ENCODE measurements around the gene BICD1.

Gene BICD1

DNA sequence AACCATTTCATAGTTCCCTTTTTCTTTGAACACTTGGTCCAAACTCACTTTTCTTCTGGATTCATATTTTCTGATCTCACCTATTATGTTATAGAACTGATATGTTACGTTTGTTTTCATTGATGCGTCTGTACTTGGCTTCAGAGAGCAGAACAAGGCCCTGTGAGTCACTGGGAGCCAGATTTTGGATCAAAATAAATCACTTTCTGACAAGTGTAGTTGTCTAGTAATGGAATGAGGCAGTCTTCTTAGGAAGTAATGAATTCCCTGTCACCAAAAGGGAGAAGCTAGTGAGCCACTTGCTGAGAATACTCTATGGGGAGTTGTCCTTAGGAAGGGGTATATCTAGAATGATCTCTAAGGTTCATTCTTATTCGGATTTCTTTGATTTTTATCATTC, 10.2 kb downstream of the BICD1 start:
- no peaks in the 10 kb centered on the region for H3K27me3 ChIP-seq (ENCODE audit: insufficient read depth, poor library complexity, severe bottlenecking)
- no peak for DNase-seq (ENCODE audit: low read depth in 1 of 2, low spot score in 1 of 2)
- no peak overlapping the region for H3K27ac ChIP-seq (replicated peaks)
- no peak for TF ChIP-seq SPI1 (IDR thresholded peaks at IDR 0.05; ENCODE audit: borderline replicate concordance, low read depth)
- no peak overlapping the region for H3K4me3 ChIP-seq (replicated peaks; ENCODE audit: insufficient read depth, low read length)

DNA sequence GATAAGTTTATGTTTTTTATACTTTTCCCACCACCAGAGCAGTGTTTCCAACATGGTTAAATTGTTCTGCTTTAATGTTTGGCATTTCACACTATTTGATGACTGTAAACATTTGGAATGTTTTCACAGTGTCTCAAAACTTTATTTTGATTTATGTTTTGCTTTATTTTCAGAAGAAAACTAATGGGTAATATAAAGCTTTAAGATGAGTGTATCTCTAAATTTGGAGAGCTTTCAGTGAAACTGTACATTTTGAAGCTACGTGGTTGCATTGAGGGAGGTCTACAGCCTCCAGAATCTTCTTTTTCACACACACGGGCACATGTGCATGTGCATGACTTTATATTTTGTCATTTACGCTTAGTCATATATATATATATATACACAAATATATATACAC, 10.7 kb downstream of the BICD1 start:
- no peak overlapping the region for H3K4me3 ChIP-seq (replicated peaks; ENCODE audit: insufficient read depth, low read length)

DNA sequence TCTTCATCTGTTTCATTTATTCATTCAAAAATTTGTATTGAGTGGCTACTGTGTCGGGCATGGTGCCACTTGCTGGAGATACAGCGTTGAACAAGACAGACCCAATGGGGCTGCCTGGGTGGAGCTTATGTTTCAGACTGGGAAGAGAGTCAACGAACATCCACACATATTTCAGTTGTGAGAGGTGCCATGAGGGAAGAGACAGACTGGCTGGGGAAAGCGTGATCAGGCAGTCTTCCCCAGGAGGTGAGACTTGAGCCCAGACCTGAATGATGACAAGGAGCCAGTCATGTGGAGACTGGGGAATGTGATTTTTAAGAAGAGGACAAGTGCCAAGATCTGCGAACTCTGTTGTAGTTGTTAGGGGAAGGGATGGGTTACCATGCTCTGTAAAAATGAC, 12.2 kb downstream of the BICD1 start:
- Histone ChIP-seq H3K27me3 (ENCODE audit: insufficient read depth, poor library complexity, severe bottlenecking) (no peaks in the 10 kb centered on the region), H3K4me3 (replicated peaks; ENCODE audit: insufficient read depth, low read length) (no peak overlapping the region), H3K27ac (replicated peaks) (no peak overlapping the region)
- no peak for TF ChIP-seq SPI1 (IDR thresholded peaks at IDR 0.05; ENCODE audit: borderline replicate concordance, low read depth)
- TF ChIP-seq, protein P1, sequence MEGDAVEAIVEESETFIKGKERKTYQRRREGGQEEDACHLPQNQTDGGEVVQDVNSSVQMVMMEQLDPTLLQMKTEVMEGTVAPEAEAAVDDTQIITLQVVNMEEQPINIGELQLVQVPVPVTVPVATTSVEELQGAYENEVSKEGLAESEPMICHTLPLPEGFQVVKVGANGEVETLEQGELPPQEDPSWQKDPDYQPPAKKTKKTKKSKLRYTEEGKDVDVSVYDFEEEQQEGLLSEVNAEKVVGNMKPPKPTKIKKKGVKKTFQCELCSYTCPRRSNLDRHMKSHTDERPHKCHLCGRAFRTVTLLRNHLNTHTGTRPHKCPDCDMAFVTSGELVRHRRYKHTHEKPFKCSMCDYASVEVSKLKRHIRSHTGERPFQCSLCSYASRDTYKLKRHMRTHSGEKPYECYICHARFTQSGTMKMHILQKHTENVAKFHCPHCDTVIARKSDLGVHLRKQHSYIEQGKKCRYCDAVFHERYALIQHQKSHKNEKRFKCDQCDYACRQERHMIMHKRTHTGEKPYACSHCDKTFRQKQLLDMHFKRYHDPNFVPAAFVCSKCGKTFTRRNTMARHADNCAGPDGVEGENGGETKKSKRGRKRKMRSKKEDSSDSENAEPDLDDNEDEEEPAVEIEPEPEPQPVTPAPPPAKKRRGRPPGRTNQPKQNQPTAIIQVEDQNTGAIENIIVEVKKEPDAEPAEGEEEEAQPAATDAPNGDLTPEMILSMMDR (IDR thresholded peaks at IDR 0.05; ENCODE audit: insufficient read depth, low read length) = no peak
- TF ChIP-seq GABPA (IDR thresholded peaks at IDR 0.05; ENCODE audit: low read depth) = no peak
- TF ChIP-seq, protein P2, sequence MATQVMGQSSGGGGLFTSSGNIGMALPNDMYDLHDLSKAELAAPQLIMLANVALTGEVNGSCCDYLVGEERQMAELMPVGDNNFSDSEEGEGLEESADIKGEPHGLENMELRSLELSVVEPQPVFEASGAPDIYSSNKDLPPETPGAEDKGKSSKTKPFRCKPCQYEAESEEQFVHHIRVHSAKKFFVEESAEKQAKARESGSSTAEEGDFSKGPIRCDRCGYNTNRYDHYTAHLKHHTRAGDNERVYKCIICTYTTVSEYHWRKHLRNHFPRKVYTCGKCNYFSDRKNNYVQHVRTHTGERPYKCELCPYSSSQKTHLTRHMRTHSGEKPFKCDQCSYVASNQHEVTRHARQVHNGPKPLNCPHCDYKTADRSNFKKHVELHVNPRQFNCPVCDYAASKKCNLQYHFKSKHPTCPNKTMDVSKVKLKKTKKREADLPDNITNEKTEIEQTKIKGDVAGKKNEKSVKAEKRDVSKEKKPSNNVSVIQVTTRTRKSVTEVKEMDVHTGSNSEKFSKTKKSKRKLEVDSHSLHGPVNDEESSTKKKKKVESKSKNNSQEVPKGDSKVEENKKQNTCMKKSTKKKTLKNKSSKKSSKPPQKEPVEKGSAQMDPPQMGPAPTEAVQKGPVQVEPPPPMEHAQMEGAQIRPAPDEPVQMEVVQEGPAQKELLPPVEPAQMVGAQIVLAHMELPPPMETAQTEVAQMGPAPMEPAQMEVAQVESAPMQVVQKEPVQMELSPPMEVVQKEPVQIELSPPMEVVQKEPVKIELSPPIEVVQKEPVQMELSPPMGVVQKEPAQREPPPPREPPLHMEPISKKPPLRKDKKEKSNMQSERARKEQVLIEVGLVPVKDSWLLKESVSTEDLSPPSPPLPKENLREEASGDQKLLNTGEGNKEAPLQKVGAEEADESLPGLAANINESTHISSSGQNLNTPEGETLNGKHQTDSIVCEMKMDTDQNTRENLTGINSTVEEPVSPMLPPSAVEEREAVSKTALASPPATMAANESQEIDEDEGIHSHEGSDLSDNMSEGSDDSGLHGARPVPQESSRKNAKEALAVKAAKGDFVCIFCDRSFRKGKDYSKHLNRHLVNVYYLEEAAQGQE (IDR thresholded peaks at IDR 0.05; ENCODE audit: insufficient replicate concordance, low read depth) = no peak
- no peak for DNase-seq (ENCODE audit: low read depth in 1 of 2, low spot score in 1 of 2)

More for the DNA sequence above, 10.7 kb downstream of the BICD1 start:
- no peaks in the 10 kb centered on the region for H3K27me3 ChIP-seq (ENCODE audit: insufficient read depth, poor library complexity, severe bottlenecking)
- TF ChIP-seq, protein P2 (IDR thresholded peaks at IDR 0.05; ENCODE audit: insufficient replicate concordance, low read depth) = no peak
- TF ChIP-seq POLR2AphosphoS5 (IDR thresholded peaks at IDR 0.05; ENCODE audit: low read depth) (no peak), SPI1 (IDR thresholded peaks at IDR 0.05; ENCODE audit: borderline replicate concordance, low read depth) (no peak), GABPA (IDR thresholded peaks at IDR 0.05; ENCODE audit: low read depth) (no peak)
- TF ChIP-seq, protein P1 (IDR thresholded peaks at IDR 0.05; ENCODE audit: insufficient read depth, low read length) = no peak
- DNase-seq (ENCODE audit: low read depth in 1 of 2, low spot score in 1 of 2) = no peak
- no peak overlapping the region for H3K27ac ChIP-seq (replicated peaks)

DNA sequence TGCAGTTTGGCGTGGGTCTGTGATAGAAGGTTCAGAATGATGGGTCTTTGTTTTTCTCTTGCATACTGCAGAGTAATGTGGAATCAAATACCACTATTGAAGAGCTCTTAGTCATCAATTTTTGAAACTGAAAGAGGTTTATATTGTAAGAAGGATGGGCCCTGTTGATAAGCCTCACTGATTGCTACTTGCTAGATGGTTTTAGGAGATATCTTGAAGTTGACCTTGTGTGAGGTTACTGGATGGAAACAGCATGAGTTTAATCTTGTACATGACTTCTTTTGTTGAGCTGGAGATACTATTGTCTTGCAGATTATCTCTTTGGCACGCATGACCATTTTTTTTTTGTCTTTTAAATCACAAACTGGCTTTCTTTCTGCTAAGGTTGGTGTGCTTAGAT, 13.8 kb downstream of the BICD1 start:
- no peak for DNase-seq (ENCODE audit: low read depth in 1 of 2, low spot score in 1 of 2)
- H3K27ac ChIP-seq (replicated peaks) = no peak overlapping the region
- no peak overlapping the region for H3K4me3 ChIP-seq (replicated peaks; ENCODE audit: insufficient read depth, low read length)
- TF ChIP-seq, protein P1 (IDR thresholded peaks at IDR 0.05; ENCODE audit: insufficient read depth, low read length) = no peak
- no peak for TF ChIP-seq GABPA (IDR thresholded peaks at IDR 0.05; ENCODE audit: low read depth)
- TF ChIP-seq SPI1 (IDR thresholded peaks at IDR 0.05; ENCODE audit: borderline replicate concordance, low read depth) = no peak
- no peak for TF ChIP-seq POLR2AphosphoS5 (IDR thresholded peaks at IDR 0.05; ENCODE audit: low read depth)
- TF ChIP-seq, protein P2 (IDR thresholded peaks at IDR 0.05; ENCODE audit: insufficient replicate concordance, low read depth) = no peak
- H3K27me3 ChIP-seq (ENCODE audit: insufficient read depth, poor library complexity, severe bottlenecking) = no peaks in the 10 kb centered on the region

All from HL-60 (cell line).